ENCODE measurements around the gene SIPA1L3. TPM values are rescaled to one million over a fixed set of nuclear protein-coding genes. Genes with fewer than 3 reads are reported as not detected.

Gene SIPA1L3
- total RNA-seq, 2 experiments from 2014 or later, result 10.5 to 18.3 TPM

DNA sequence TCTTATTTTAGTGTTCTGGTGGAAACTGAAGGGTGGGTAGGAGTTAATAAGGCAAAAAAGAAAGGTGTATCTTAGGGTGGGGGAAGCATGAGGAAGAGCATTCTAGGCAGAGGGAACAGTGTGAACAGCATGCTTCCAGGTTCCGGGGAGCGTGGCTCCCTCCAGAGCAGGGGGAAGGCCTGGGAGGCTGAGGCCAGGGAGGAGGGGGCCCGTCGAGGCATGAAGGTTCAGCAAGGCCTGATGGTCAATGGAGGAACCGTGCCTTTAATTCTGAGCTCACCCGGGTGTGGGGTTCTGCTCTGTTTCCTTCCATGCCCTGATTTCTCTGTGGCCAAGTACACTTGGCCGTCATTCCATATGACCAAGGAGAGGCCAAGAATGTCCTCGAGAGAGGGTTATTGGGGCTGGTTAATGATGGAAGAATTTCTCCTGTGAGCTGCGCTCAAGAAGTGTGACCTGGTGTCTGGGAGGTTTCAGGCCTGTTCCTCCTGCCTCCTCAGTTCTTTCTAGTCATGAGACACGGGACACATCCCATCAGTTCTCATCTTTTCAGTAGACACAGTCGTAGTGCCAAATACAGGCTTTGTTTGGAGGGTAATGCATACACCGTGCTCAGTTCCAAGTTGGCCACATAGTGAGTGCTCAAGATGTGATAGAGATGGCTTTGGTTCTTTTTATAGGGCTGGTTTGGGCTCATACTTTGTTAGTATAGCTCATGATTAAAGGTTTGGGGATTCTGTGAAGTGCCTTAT, 73.6 kb downstream of the SIPA1L3 start:
- no peak for DNase-seq
- H3K4me3 Mint-ChIP-seq, result no peak overlapping the region
- ChIA-PET POLR2A (no interaction called here), CTCF (no interaction called here)
- no peak overlapping the region for H3K27ac Mint-ChIP-seq
- H3K9me3 Mint-ChIP-seq (ENCODE audit: low read depth), result no peaks in the 10 kb centered on the region
- ATAC-seq, result no peak
- intact Hi-C loops (cut with DNase I, micrococcal nuclease), result no loop called here
- peaks cover 3% of the 10 kb centered on the region for H3K4me1 Mint-ChIP-seq
- H3K36me3 Mint-ChIP-seq (ENCODE audit: low read depth), result no peaks in the 10 kb centered on the region
- H3K27me3 Mint-ChIP-seq, result no peaks in the 10 kb centered on the region

DNA sequence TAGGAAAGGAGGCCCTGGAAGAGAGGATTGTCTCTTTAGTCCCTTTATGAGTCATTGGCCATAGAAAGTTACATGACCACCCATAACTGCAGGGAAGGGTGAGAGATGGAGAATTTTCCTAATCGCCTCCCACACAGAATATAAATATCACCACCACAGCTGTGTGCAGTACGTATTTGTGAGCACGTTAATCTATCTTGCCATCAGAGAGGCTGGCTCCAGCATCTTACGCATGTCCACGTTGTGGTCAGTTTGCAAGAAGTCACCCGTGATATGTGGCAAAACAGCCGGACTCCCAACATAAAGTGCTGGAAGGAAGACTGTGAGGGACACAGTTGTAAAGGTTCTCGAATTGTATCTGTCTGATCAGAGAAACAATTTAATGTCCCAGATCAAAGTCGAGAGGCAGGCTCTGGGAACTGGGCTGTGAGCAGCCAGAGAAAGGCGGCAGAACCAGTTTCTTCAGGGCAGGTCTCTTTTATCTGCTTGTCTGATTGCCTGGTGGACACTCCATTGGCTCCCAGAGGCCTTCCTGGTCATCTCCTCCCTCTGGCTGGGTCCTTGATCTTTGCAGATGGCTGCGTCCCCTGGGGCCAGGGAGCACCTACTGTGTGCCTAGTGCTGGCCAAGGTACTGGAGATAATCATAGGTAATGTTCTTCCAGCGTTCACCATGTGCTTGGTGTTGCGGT, 74.9 kb downstream of the SIPA1L3 start:
- DNase-seq (no peak), ATAC-seq (no peak)
- no peak overlapping the region for H3K4me3 Mint-ChIP-seq
- no peaks in the 10 kb centered on the region for H3K27me3 Mint-ChIP-seq
- POLR2A ChIA-PET, result interaction anchor here (0.6 kb wide), 1 partner anchor 1000 kb away, joined by 4 read pairs; no protein-coding TSS in a partner anchor
- intact Hi-C loops (cut with DNase I, micrococcal nuclease), result no loop called here
- no peak overlapping the region for H3K27ac Mint-ChIP-seq
- CTCF ChIA-PET, result interaction anchor here (0.6 kb wide), 1 partner anchor 8 kb away, joined by 4 read pairs; no protein-coding TSS in a partner anchor
- no peaks in the 10 kb centered on the region for H3K9me3 Mint-ChIP-seq (ENCODE audit: low read depth)
- H3K36me3 Mint-ChIP-seq (ENCODE audit: low read depth), result no peaks in the 10 kb centered on the region
- H3K4me1 Mint-ChIP-seq, result peaks cover 11% of the 10 kb centered on the region

DNA sequence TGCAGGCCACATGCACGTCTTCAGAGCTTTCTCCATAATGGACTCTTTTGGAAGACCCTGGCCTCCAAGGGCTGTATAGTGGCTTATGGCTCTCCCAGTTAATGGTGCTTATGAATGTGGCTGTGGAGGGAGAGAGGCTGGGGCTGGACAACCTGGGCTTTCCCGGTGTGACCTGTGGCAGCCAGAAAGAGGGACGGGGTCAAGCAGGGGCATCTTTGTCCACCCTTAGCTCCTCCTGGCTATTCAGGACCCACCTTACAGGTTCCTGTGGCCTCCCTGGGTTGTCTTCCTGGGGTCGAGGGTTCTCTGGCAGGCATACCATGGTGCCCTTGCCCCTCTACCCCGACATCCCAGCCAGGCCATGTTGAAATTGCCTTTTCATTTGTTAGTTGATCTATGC, 75.6 kb downstream of the SIPA1L3 start:
- ChIA-PET POLR2A (interaction anchor here (0.6 kb wide), 2 partner anchors 622 to 999 kb away, joined by 3 to 4 read pairs; no protein-coding TSS in a partner anchor), CTCF (no interaction called here)
- H3K27me3 Mint-ChIP-seq, result no peaks in the 10 kb centered on the region
- H3K27ac Mint-ChIP-seq, result no peak overlapping the region
- intact Hi-C loops (cut with DNase I, micrococcal nuclease), result no loop called here
- no peaks in the 10 kb centered on the region for H3K36me3 Mint-ChIP-seq (ENCODE audit: low read depth)
- H3K9me3 Mint-ChIP-seq (ENCODE audit: low read depth), result no peaks in the 10 kb centered on the region
- DNase-seq (no peak), ATAC-seq (no peak)
- H3K4me3 Mint-ChIP-seq, result no peak overlapping the region
- H3K4me1 Mint-ChIP-seq, result peaks cover 11% of the 10 kb centered on the region

DNA sequence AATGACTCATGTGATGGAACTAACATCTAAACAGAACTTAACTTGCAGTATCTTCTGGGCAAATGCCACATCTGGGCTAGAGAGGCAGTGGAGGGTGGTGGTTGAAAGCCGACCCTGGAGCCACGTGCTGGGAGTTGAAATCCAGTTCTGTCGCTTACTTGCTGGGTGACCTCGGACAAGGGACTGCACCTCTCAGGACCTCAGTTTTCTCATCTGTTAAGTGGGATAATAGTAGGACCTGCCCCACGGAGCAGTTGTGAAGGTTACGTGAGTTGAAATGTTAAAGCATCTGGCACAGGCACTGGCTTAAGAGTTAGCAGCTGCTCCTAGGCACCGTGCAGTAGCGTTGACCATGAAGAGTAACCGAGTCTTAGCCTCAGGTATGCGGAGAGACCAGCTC, 76.1 kb downstream of the SIPA1L3 start:
- H3K27ac Mint-ChIP-seq, result no peak overlapping the region
- intact Hi-C loops (cut with DNase I, micrococcal nuclease), result no loop called here
- ChIA-PET CTCF (no interaction called here), POLR2A (interaction anchor here (0.6 kb wide), 1 partner anchor 621 kb away, joined by 3 read pairs; no protein-coding TSS in a partner anchor)
- no peak for DNase-seq
- no peaks in the 10 kb centered on the region for H3K9me3 Mint-ChIP-seq (ENCODE audit: low read depth)
- H3K4me1 Mint-ChIP-seq, result peaks cover 11% of the 10 kb centered on the region
- ATAC-seq, result no peak
- no peaks in the 10 kb centered on the region for H3K27me3 Mint-ChIP-seq
- H3K4me3 Mint-ChIP-seq, result no peak overlapping the region
- H3K36me3 Mint-ChIP-seq (ENCODE audit: low read depth), result no peaks in the 10 kb centered on the region

DNA sequence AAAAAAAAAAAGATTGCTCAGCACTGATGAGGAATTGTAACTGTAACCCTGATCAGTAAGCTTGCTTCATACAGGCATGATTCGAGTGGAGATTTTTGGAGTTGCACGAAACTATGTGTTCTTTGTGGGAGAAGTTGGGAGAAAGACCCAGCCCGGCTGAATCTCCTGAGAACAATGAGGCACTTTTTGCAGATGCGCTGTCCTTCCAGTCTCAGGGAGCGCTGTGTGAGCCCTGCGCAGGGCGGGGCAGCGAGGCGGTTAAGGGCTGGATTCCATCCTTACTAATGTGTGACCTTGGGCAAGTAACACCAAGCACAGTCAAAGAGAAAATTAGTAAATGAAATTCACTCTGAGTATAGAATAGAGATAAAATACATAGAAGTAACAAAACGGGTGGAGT, 76.9 kb downstream of the SIPA1L3 start:
- ChIA-PET POLR2A (no interaction called here), CTCF (no interaction called here)
- no peak for ATAC-seq

GRCh38 chr19:37986048-37986750, 79.2 kb downstream of the SIPA1L3 start:
- Mint-ChIP-seq H3K9me3 (ENCODE audit: low read depth) (no peaks in the 10 kb centered on the region), H3K27ac (peak overlapping the region; percentile 52), H3K4me1 (peaks cover 17% of the 10 kb centered on the region), H3K27me3 (no peaks in the 10 kb centered on the region), H3K36me3 (ENCODE audit: low read depth) (no peaks in the 10 kb centered on the region), H3K4me3 (no peak overlapping the region)
- POLR2A ChIA-PET, result no interaction called here
- intact Hi-C loops (cut with DNase I, micrococcal nuclease), result no loop called here
- CTCF ChIA-PET, result interaction anchor here (0.7 kb wide), 1 partner anchor 91 kb away, joined by 3 read pairs; no protein-coding TSS in a partner anchor
- DNase-seq (no peak), ATAC-seq (no peak)

More for the DNA sequence above, 76.9 kb downstream of the SIPA1L3 start:
- no peaks in the 10 kb centered on the region for H3K9me3 Mint-ChIP-seq (ENCODE audit: low read depth)
- no peak overlapping the region for H3K27ac Mint-ChIP-seq
- H3K4me3 Mint-ChIP-seq, result no peak overlapping the region
- H3K27me3 Mint-ChIP-seq, result no peaks in the 10 kb centered on the region
- H3K36me3 Mint-ChIP-seq (ENCODE audit: low read depth), result no peaks in the 10 kb centered on the region
- H3K4me1 Mint-ChIP-seq, result peaks cover 15% of the 10 kb centered on the region
- intact Hi-C loops (cut with DNase I, micrococcal nuclease), result no loop called here
- no peak for DNase-seq

DNA sequence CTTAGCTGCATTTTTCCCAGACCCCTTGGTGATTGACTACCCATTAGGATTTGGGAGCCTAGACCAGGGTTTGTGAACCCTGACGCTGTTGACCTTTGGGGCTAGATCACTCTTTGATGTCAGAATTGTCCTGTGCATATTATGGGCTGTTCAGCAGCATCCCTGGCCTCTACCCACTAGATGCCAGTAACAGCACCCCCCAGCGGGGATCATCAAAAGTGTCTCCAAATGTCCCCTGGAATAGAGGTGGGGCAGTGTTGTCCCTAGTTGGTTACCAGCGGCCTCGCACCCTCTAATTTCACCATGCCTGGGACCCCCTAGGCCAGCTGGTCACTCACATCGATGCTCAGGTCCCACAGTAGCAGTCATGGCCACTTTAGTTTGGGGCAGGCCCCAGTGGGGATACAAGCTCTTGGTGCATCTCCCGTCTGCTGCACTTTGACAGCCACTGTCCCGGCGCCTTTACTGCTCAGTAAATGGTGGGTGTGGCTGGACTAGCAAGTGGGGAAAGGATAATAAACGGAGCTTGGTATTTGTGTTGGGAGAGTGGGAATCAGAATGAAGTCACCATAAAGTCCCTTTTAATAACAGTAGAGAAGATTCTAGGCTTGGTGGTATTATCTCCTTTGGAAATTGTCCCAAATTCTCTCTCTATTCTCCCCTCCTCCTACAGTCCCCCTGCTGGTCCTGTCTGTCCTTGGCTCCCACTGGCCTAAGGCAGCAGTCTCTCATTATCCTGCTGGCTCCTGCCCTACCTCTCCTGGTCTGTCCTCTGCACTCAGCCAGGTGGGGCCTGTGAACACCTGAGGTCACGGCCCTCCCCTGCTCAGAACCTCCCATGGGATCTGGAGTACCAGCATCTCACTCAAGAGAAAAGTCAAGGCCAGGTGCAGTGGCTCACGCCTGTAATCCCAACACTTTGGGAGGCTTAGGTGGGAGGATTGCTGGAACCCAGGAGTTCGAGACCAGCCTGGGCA, 80.6 kb downstream of the SIPA1L3 start:
- DNase-seq, result no peak
- no peaks in the 10 kb centered on the region for H3K27me3 Mint-ChIP-seq
- ChIA-PET CTCF (no interaction called here), POLR2A (no interaction called here)
- H3K4me3 Mint-ChIP-seq, result no peak overlapping the region
- no peaks in the 10 kb centered on the region for H3K9me3 Mint-ChIP-seq (ENCODE audit: low read depth)
- intact Hi-C loops (cut with DNase I, micrococcal nuclease), result no loop called here
- H3K36me3 Mint-ChIP-seq (ENCODE audit: low read depth), result no peaks in the 10 kb centered on the region
- H3K27ac Mint-ChIP-seq, result no peak overlapping the region
- peaks cover 17% of the 10 kb centered on the region for H3K4me1 Mint-ChIP-seq
- no peak for ATAC-seq

DNA sequence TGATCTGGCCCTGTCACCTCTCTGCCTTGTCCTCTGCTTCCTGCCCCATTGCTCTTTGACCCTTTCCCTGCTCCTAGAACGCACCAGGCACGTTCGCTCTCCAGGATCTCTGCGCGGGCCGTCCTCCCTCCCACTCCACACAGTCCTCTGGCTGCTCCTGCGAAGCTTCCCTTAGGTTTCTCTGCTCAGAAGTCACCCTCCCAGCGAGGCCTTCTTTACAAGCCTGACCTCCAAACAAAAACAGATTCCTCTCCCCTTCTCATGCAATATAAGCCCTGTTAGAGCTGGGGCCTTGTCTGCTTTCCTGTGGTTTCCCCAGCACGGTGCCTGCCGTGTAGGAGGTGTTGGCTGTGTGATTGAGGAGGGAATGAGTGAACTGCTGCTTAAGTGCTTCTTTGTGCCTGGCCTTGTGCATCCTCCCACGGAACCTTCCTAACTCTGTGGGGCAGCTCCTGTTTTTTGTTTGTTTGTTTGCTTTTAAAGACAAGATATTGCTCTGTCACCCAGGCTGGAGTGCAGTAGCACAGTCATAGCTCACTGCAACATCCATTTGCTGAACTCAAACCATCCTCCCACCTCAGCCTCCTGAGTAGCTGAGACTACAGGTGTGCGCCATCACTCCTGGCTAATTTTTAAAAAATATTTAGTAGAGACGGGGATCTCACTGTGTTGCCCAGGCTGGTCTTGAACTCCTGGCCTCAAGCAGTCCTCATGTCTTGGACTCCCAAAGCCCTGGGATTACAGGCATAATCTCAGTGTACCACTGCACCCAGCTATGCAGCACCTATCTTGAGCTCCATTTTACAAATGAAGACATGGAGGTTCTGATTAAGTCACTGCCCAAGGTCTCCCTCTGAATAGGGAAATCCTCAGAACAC, 82.0 kb downstream of the SIPA1L3 start:
- Mint-ChIP-seq H3K4me1 (peaks cover 17% of the 10 kb centered on the region), H3K27ac (peak overlapping the region; percentile 2), H3K9me3 (ENCODE audit: low read depth) (no peaks in the 10 kb centered on the region), H3K36me3 (ENCODE audit: low read depth) (no peaks in the 10 kb centered on the region), H3K4me3 (no peak overlapping the region), H3K27me3 (no peaks in the 10 kb centered on the region)
- CTCF ChIA-PET, result interaction anchor here (0.6 to 1.2 kb wide), 3 partner anchors 25 to 350 kb away, joined by 3 to 6 read pairs (median 4); no protein-coding TSS in a partner anchor
- DNase-seq (peak; percentile 34), ATAC-seq (peak; percentile 60)
- intact Hi-C loops (cut with DNase I, micrococcal nuclease), result no loop called here
- POLR2A ChIA-PET, result no interaction called here

DNA sequence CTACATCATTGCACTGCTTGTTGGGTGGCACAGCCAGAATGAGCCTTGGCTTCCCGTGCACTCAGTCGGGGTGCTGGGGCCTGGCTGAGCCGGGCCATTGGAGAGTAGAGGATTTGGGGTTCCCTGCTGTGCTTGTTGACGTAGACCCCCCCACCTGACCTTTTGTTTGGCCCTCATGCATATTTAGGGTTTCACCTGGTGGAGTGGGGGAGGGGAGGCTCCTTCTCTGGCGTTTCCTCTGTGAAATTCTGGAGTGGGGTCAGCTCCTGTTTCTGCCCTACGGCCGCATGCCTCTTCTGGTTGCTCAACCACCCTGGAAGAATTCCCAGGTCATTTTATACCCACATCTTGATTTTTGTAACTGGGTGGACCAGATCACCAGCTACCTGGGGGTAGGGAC, 82.8 kb downstream of the SIPA1L3 start:
- H3K4me3 Mint-ChIP-seq, result no peak overlapping the region
- no peaks in the 10 kb centered on the region for H3K27me3 Mint-ChIP-seq
- no peak for ATAC-seq
- intact Hi-C loops (cut with DNase I, micrococcal nuclease), result no loop called here
- no peaks in the 10 kb centered on the region for H3K36me3 Mint-ChIP-seq (ENCODE audit: low read depth)
- no peaks in the 10 kb centered on the region for H3K9me3 Mint-ChIP-seq (ENCODE audit: low read depth)
- no peak overlapping the region for H3K27ac Mint-ChIP-seq
- ChIA-PET CTCF (interaction anchor here (0.9 to 1.2 kb wide), 2 partner anchors 9 to 26 kb away, joined by 4 to 6 read pairs; no protein-coding TSS in a partner anchor), POLR2A (no interaction called here)
- H3K4me1 Mint-ChIP-seq, result peaks cover 17% of the 10 kb centered on the region
- DNase-seq, result no peak

DNA sequence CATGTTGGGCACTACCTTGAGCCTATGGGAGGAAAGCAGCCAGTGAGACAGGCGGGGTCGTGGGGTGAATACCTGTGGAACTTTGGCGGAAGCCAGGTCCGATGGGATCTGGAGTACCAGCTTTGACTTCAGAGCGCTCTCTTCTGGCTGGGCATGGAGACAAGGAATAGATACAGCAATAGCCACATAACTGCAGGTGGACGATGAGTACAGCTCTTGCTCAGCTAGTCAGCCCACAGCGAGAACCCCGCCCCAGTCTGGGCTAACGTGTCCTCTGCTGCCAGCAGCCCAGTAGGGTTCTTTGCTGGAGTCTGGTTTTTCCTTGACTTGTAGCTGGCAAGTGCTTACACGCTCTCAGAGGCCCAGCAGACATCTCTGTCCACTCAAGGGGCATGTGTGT, 83.4 kb downstream of the SIPA1L3 start:
- intact Hi-C loops (cut with DNase I, micrococcal nuclease), result no loop called here
- CTCF ChIA-PET, result interaction anchor here (0.9 kb wide), 1 partner anchor 9 kb away, joined by 4 read pairs; no protein-coding TSS in a partner anchor
- Mint-ChIP-seq H3K9me3 (ENCODE audit: low read depth) (no peaks in the 10 kb centered on the region), H3K27me3 (no peaks in the 10 kb centered on the region), H3K36me3 (ENCODE audit: low read depth) (no peaks in the 10 kb centered on the region), H3K27ac (no peak overlapping the region), H3K4me1 (peaks cover 14% of the 10 kb centered on the region), H3K4me3 (no peak overlapping the region)
- POLR2A ChIA-PET, result no interaction called here
- DNase-seq, result no peak
- ATAC-seq, result no peak

Measured in activated CD4-positive, alpha-beta T cell treated with anti-CD3 and anti-CD28 coated beads for 36 hours (primary cell).